ENCODE measurements around the gene RAB28. TPM values are rescaled to one million over a fixed set of nuclear protein-coding genes. Genes with fewer than 3 reads are reported as not detected.

Gene RAB28
- total and polyA plus RNA-seq, 2 of the 8 experiments (the other 6 are each of a cell fraction or from before 2014, with no cell fraction given): 16.0 to 18.7 TPM

DNA sequence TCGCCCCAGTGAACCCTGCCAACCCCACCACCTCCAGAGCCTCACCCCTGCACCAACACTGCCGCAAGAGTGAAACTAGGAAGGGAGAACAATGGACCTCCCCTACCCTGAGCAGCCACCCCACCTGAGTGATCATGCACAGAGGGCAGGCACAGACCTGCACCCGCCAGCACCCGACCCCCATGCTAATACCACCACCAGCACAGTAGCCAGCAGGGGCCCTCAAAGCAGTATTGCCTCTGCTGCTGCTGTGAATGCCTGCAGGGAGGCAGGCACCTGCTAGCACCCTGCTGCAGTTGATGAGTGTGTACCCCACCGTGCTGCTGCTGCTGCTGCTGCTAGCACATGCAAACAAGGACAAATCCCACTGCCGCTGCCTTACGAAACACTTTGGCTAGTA is 100.1 kb downstream of the RAB28 start:
- Histone ChIP-seq H3K4me1 (replicated peaks in 1 of 4; ENCODE audit: control insufficient read depth in 3 of 4, insufficient read depth in 4 of 4, low read length in 3 of 4) (0 out of 7 replicates have a peak, but pooled peaks cover 0 to 2% (median 0%) of the 10 kb centered on the region in 4 experiments), H4K91ac (replicated peaks; ENCODE audit: insufficient read length, low read length) (no peak overlapping the region), H4K5ac (ENCODE audit: insufficient read length, low read depth, low read length) (no peak overlapping the region), H3K18ac (ENCODE audit: extremely low read depth, low read length) (no peak overlapping the region; the same call in 1 of the 2 replicates), H3K27me3 (replicated peaks in 1 of 4; ENCODE audit: control insufficient read depth in 3 of 4, extremely low read depth in 1 of 4, insufficient read depth in 3 of 4, low read length in 3 of 4) (no peaks in the 10 kb centered on the region), H3K14ac (ENCODE audit: insufficient read length) (no peak overlapping the region), H2BK5ac (ENCODE audit: low read depth, low read length) (no peak overlapping the region), H2AFZ (ENCODE audit: low read length) (no peak overlapping the region), H3K4me2 (ENCODE audit: insufficient read depth in 1 of 2, low read depth in 2 of 2, low read length in 2 of 2) (no peak overlapping the region), H2AK5ac (ENCODE audit: low read depth, low read length) (peak overlapping the region; percentile 28; the same call in 1 of the 2 replicates), H3K23me2 (ENCODE audit: low read depth, low read length) (no peaks in the 10 kb centered on the region), H3K9me3 (ENCODE audit: insufficient read depth in 2 of 2, low read depth in 1 of 2, low read length in 1 of 2) (peaks cover 0 to 3% of the 10 kb centered on the region in 2 experiments; a peak in 1 of 4 replicates), H3K4ac (replicated peaks; ENCODE audit: insufficient read length, low read depth, low read length) (no peak overlapping the region), H3K79me1 (ENCODE audit: low read depth, low read length) (0 out of 2 replicates have a peak, but pooled peaks cover 4% of the 10 kb centered on the region), H4K20me1 (replicated peaks in 1 of 2; ENCODE audit: control insufficient read depth in 1 of 2, insufficient read depth in 2 of 2, low read length in 2 of 2) (no peaks in the 10 kb centered on the region), H2BK20ac (ENCODE audit: low read length) (no peak overlapping the region), H3K9ac (replicated peaks in 1 of 4; ENCODE audit: extremely low read depth in 1 of 4, low read depth in 3 of 4, low read length in 3 of 4) (no peak overlapping the region), H3K27ac (ENCODE audit: low read depth, low read length) (no peak overlapping the region), H2BK15ac (ENCODE audit: low read length) (no peak overlapping the region), H3K23ac (ENCODE audit: insufficient read length) (no peak overlapping the region), H3K36me3 (ENCODE audit: control insufficient read depth in 2 of 4, insufficient read depth in 4 of 4, low read length in 3 of 4) (no peaks in the 10 kb centered on the region), H3K79me2 (ENCODE audit: control insufficient read depth in 1 of 2, insufficient read depth in 2 of 2, low read length in 2 of 2) (peaks cover 0 to 9% of the 10 kb centered on the region in 2 experiments; a peak in 2 of 4 replicates), H3K4me3 (ENCODE audit: extremely low read depth in 1 of 4, insufficient read depth in 2 of 4, low read depth in 3 of 4, low read length in 4 of 4) (no peak overlapping the region), H2BK120ac (replicated peaks; ENCODE audit: low read depth, low read length) (no peak overlapping the region), H4K8ac (ENCODE audit: extremely low read depth, insufficient read depth, low read length) (no peak overlapping the region), H2BK12ac (ENCODE audit: low read depth, low read length) (no peak overlapping the region), H3K56ac (replicated peaks; ENCODE audit: insufficient read length, low read depth, low read length) (no peak overlapping the region)
- DNase-seq (ENCODE audit: low read depth in 1 of 2, low spot score in 2 of 2): no peak
- no peak for FAIRE-seq
- ChIA-PET CTCF (ENCODE audit: partially characterized antibody) (no interaction called here), POLR2A (ENCODE audit: partially characterized antibody) (no interaction called here)
- 91% methylated on average over 7 of the region's 7 CpGs; no CpG with 5 or more reads in 1 of the 2 experiments for WGBS, 2 experiments (ENCODE audit: extremely low coverage in 1 of 2, insufficient coverage in 1 of 2, insufficient read length in 1 of 2, insufficient replicate concordance in 2 of 2, low coverage in 1 of 2, low lambda C conversion rate in 2 of 2, missing lambda C conversion rate in 1 of 2)
- TF ChIP-seq RBBP5 (IDR thresholded peaks at IDR 0.05; ENCODE audit: borderline replicate concordance, low read depth, low read length): no peak
- no peak for TF ChIP-seq BACH1 (IDR thresholded peaks at IDR 0.05; ENCODE audit: low read length)
- TF ChIP-seq CREB1 (IDR thresholded peaks at IDR 0.05): no peak
- no peak for TF ChIP-seq POLR2AphosphoS5 (IDR thresholded peaks at IDR 0.05; ENCODE audit: low read depth, low read length)
- TF ChIP-seq, protein P1, sequence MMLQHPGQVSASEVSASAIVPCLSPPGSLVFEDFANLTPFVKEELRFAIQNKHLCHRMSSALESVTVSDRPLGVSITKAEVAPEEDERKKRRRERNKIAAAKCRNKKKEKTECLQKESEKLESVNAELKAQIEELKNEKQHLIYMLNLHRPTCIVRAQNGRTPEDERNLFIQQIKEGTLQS (IDR thresholded peaks at IDR 0.05; ENCODE audit: insufficient read depth, low read depth, low read length): no peak
- TF ChIP-seq NANOG (IDR thresholded peaks at IDR 0.05; ENCODE audit: insufficient read depth, low read depth, low read length, poor library complexity, severe bottlenecking): no peak
- TF ChIP-seq RXRA (IDR thresholded peaks at IDR 0.05; ENCODE audit: insufficient read depth, low read depth, low read length): no peak
- TF ChIP-seq TBP (IDR thresholded peaks at IDR 0.05; ENCODE audit: low read depth, low read length): no peak
- no peak for TF ChIP-seq GTF2F1 (IDR thresholded peaks at IDR 0.05; ENCODE audit: borderline replicate concordance, low read depth, low read length)
- no peak for TF ChIP-seq TAF7 (optimal IDR thresholded peaks at IDR 0.05; ENCODE audit: borderline replicate concordance, low read depth, low read length)
- TF ChIP-seq, protein P2, sequence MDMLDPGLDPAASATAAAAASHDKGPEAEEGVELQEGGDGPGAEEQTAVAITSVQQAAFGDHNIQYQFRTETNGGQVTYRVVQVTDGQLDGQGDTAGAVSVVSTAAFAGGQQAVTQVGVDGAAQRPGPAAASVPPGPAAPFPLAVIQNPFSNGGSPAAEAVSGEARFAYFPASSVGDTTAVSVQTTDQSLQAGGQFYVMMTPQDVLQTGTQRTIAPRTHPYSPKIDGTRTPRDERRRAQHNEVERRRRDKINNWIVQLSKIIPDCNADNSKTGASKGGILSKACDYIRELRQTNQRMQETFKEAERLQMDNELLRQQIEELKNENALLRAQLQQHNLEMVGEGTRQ (IDR thresholded peaks at IDR 0.05; ENCODE audit: low read length): no peak

Data from H1 (cell line).